NCI-H2227 treated with DMSO at 0.1 percent for 48 hours (cell line): ENCODE measurements around the gene LRBA.
"Not testable (repeated sequence)": the region's sequence is repeated elsewhere in the genome, so short reads cannot be mapped to it uniquely, and the experiment has no call there.

ENCODE experiments used
- DNase-seq: peaks from one replicate; lab custom pipeline; 2025; lab: John Stamatoyannopoulos, UW

The LRBA gene, protein sequence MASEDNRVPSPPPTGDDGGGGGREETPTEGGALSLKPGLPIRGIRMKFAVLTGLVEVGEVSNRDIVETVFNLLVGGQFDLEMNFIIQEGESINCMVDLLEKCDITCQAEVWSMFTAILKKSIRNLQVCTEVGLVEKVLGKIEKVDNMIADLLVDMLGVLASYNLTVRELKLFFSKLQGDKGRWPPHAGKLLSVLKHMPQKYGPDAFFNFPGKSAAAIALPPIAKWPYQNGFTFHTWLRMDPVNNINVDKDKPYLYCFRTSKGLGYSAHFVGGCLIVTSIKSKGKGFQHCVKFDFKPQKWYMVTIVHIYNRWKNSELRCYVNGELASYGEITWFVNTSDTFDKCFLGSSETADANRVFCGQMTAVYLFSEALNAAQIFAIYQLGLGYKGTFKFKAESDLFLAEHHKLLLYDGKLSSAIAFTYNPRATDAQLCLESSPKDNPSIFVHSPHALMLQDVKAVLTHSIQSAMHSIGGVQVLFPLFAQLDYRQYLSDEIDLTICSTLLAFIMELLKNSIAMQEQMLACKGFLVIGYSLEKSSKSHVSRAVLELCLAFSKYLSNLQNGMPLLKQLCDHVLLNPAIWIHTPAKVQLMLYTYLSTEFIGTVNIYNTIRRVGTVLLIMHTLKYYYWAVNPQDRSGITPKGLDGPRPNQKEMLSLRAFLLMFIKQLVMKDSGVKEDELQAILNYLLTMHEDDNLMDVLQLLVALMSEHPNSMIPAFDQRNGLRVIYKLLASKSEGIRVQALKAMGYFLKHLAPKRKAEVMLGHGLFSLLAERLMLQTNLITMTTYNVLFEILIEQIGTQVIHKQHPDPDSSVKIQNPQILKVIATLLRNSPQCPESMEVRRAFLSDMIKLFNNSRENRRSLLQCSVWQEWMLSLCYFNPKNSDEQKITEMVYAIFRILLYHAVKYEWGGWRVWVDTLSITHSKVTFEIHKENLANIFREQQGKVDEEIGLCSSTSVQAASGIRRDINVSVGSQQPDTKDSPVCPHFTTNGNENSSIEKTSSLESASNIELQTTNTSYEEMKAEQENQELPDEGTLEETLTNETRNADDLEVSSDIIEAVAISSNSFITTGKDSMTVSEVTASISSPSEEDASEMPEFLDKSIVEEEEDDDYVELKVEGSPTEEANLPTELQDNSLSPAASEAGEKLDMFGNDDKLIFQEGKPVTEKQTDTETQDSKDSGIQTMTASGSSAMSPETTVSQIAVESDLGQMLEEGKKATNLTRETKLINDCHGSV (N-terminal part only)

GRCh38 chr4:151014521-151015458 is at the start of gene LRBA:
Gene LRBA, minus strand, starts transcription at chr4:151015284. Its CDS starts 642 bp downstream, at chr4:151014642.
- peak; percentile 54 for DNase-seq

GRCh38 chr4:151063143-151063542 is 48.1 kb upstream of the LRBA start:
- DNase-seq = not testable (repeated sequence)

DNA sequence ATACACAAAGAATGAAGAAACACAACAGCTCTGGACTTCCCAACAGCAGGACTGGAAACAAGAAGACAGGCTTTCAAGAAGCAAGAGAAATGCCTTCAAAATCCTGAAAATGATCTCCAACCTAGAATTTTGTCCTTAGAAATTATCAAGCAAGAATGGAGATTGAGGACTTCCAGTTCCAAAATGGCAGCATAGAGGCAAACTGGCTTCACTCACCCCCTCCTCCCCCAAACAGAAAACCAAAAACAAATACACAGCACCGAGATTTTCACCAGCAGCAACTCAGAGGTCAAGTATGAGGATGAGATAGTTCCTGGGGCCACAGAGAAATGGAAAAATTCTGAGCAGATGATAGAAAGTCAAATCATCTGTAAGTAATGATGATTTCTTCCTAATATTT is 40.5 kb upstream of the LRBA start:
- no peak for DNase-seq

DNA sequence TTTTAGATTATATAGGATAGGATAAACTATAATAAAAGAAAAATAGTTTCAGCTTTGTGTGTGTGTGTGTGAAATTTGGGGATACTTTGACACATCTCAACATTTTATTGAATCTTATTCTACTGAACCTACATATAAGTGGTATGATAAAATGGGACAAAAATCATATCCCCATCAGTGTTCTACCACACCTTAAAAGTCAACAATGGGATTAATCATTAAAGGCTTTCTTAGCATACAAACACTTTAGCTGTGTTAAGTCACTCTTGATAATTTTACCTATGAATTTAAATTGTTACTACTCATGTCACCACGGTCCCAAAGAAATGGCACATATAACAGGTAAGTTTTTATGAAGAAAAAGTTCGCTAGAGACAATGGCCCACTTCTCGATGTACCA is 37.7 kb upstream of the LRBA start:
- no peak for DNase-seq

DNA sequence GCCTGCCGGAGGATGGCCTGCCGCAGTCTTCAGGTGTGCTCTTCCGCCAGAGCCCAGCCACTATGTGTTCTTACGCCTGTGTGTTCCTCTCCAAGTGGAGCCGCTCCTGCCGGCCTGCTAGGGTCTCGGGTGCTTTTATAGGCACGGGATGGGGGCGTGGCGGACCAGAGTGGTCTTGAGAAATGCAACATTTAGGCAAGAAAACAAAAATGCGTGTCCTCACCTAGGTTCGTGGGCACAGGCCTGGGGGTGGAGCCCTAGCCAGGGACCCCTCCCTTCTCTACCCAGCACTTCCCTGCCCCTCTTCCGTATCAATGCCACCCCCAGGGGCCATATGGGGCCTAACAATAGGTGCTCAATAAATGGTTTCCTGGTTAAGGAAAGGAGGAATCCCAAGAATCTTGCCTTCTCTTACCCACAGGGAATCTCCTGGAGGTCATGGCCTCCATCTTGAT is 34.4 kb upstream of the LRBA start:
- no peak for DNase-seq

DNA sequence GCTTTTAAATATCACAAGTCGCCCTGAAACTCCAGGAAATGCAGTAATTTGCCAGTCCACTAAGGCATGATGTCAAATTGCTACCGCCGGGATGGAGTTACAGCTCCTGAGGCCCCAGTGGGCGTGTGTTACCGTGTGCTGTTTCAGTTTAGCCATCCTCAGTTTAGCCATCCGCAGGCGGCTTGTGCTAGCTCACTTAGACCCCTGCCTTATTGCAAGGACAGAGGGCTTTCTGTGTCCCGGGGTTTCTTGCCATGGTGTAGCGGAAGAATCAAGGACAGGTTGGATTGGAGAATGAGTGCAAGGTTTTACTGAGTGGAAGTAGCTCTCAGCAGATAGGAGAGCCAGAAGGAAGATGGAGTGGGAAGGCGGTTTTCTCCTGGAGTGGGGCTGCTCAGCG is 33.8 kb upstream of the LRBA start:
- no peak for DNase-seq

GRCh38 chr4:151046609-151047008 is 31.5 kb upstream of the LRBA start:
- no peak for DNase-seq

DNA sequence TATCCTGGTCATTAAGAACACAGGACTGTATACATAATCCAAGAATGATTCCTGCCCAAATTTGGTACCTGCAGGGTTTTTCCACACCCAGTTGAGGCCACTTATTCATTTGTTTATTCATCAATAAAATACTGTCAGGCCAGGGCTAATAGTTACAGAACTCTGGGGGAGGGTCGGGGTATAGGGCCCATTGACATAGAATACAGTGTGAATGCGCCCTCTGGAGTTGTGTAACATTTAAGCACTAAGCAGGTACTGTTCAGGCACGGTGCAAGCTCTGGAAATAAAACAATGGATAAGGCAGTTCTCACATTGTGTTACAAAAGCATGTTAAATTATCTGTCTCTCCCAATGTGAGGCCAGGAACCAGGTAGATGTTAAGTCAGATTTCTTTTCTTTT is 30.8 kb upstream of the LRBA start:
- no peak for DNase-seq

DNA sequence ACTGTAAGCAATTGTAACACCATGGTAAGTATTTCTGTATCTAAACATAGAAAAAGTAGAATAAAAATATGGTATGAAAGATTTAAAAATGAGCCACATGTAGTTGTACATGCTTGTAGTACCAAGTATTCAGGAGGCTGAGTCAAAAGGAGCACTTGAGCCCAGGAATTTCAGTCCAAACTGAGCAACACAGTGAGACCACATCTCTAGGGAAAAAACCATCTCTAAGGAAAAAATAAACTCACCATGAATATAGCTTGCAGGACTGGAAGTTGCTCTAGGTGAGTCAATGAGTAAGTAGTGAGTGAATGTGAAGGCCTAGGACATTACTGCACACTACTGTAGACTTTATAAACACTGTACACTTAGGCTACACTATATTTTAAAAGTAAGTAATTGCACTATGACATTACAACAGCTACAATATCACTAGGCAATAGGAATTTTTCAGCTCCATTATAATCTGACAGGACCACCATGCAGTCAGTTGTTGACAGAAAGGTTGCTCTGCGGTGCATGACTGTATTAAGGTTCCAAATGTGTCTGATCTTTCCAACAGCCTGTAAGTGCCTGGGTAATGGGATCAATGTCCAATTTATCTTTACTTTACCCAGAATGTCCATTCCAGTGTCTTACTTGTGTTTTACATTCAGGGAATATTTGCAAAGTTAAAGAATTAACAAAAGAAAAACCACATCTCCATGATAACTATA is 28.9 kb upstream of the LRBA start:
- no peak for DNase-seq

GRCh38 chr4:151039733-151040132 is 24.6 kb upstream of the LRBA start:
- no peak for DNase-seq

DNA sequence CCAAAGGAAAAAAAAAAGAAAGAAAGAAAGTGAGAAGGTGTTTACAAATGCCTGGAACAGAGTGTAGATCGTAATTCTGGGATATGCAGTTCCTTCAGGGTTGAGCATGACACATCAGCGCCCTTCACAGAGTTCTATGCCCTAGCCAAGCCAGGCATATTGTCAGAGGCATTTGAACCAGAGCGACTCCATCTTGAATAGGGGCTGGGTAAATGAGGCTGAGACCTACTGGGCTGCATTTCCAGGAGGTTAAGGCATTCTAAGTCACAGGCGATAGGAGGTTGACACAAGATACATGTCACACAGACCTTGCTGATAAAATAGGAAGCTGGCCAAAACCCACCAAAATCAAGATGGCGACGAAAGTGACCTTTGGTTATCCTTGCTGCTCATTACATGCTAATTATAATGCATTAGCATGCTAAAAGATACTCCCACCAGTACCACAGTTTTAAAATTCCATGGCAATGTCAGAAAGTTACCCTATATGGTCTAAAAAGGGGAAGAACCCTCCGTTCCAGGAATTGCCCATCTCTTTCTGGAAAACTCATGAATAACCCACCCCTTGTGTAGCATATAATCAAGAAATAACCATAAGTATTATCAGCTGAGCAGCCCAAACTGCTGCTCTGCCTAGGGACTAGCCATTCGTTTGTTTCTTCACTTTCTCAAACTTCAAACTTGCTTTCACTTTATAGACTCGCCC is 23.5 kb upstream of the LRBA start:
- DNase-seq = no peak

DNA sequence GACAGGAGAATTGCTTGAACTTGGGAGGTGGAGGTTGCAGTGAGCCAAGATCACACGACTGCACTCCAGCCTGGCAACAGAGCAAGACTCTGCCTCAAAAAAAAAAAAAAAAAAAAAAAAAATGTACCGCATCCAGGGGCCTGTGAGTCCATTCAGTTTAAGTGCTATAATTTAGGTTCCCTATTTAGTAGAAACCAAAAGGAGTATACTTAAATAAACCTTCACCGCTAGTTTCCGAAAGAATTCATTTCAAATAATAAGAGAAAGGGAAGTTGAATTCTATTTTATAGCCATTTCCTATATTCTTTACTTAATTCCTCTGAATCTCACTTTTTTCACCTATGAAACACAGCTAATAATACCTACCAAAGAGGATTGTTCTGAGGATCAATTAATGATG is 20.8 kb upstream of the LRBA start:
- DNase-seq = no peak

DNA sequence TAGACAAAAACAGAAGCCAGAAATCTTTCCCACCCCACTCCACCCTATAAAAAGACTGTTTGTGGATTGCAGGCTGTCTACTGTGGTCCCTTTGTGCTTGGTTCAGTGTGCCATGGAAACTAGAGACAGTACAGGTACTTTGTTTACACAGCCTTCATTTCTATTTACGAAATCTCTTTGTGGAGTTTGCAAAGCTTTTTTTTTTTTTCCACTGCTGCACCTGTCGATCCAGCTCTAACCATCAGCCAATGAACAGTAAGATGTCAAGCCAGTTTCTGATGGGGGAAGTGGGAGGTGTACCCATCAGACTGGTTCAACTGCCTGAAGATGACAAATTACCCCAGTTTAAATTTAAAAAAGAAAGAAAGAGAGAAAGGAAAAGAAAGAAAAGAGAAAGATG is 20.2 kb upstream of the LRBA start:
- no peak for DNase-seq

- DNase-seq = no peak
These were observed 19.7 kb upstream of the LRBA start for GRCh38 chr4:151034829-151035228.

- DNase-seq = no peak
These were observed 16.9 kb upstream of the LRBA start for GRCh38 chr4:151031831-151032605.

- no peak for DNase-seq
These were observed 14.5 kb upstream of the LRBA start for GRCh38 chr4:151029537-151029936.

- DNase-seq = not testable (repeated sequence)
These were observed 13.9 kb upstream of the LRBA start for GRCh38 chr4:151029006-151029405.

GRCh38 chr4:151025759-151026158 is 10.7 kb upstream of the LRBA start:
- no peak for DNase-seq

DNA sequence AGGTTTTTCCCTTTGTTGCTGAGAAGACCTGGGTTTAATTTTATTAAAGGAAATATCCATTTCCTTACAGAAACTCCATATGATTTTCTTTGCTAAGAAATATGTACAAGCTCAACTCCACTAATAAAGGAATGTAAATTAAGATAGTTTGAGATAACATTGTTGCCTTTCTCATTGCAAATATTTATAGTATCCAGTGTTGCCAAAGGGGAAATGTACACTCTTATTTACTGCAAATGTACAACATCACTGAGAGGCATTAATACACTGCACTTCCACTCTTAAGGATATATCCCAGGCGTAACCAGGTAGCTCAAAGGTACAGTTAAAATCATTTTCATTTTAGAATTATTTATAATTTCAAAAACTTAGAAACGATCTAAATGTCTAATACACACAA is 7.5 kb upstream of the LRBA start:
- no peak for DNase-seq
